K562 (cell line): Measurements from ENCODE around the gene ADNP. TPM values are rescaled to one million over a fixed set of nuclear protein-coding genes. Genes with fewer than 3 reads are reported as not detected.
A peak's percentile ranks its signal among the peaks of the same experiment; 100 is the strongest.

ENCODE experiments used
- CBX5 ChIP-seq: IDR thresholded peaks from 2 replicates; pipeline ENCODE4 v1.6.1; 2014; ENCODE audit warnings: low read depth, borderline replicate concordance
- ELF4 ChIP-seq: fragments of 450-650 bp; formaldehyde crosslinking; IDR thresholded peaks from 2 replicates; pipeline ENCODE4 v1.4.0; 2022; ENCODE audit warnings: missing genetic modification characterization
- FUS ChIP-seq: fragments of 200-400 bp; formaldehyde crosslinking; optimal IDR thresholded peaks from 2 replicates; pipeline ENCODE3; 2017; ENCODE audit warnings: low read depth, low read length
- HMGN3 ChIP-seq: IDR thresholded peaks from 2 replicates; pipeline ENCODE4 v1.6.1; 2011; ENCODE audit warnings: borderline replicate concordance, low read depth, mild to moderate bottlenecking, mixed read lengths, low read length; ENCODE audit not compliant: insufficient read length; ENCODE audit errors: extremely low read depth
- NFIC ChIP-seq: fragments of 450-650 bp; IDR thresholded peaks from 2 replicates; pipeline ENCODE4 v1.6.1; 2017; ENCODE audit warnings: mild to moderate bottlenecking, inconsistent platforms
- NRF1 ChIP-seq, 2 experiments: fragments of 450-650 bp; IDR thresholded peaks in 1 of 2; conservative IDR thresholded peaks in 1 of 2; 2 replicates each; pipeline ENCODE4 v1.6.1; 2014; ENCODE audit warnings: mild to moderate bottlenecking in 2 of 2
- POLR2G ChIP-seq: fragments of 200-400 bp; formaldehyde crosslinking; IDR thresholded peaks from 2 replicates; pipeline ENCODE4 v1.6.1; 2017; ENCODE audit warnings: low read depth, mild to moderate bottlenecking, antibody characterized with exemption, low read length, moderate library complexity
- RBFOX2 ChIP-seq: fragments of 200-400 bp; formaldehyde crosslinking; IDR thresholded peaks from 2 replicates; pipeline ENCODE4 v1.6.1; 2017; ENCODE audit warnings: low read depth, mild to moderate bottlenecking, low read length, moderate library complexity
- RREB1 ChIP-seq: fragments of 250-450 bp; sonication (Bioruptor Pico); IDR thresholded peaks from 2 replicates; pipeline ENCODE4 v1.4.0; 2020
- SAP30 ChIP-seq: fragments of 200-600 bp; sonication (generic); IDR thresholded peaks from 2 replicates; pipeline ENCODE4 v1.6.1; 2012; ENCODE audit warnings: borderline replicate concordance, low read depth, mild to moderate bottlenecking, moderate library complexity, low read length, control low read depth, inconsistent platforms; ENCODE audit not compliant: insufficient read depth, poor library complexity, severe bottlenecking
- SPI1 ChIP-seq: IDR thresholded peaks from 2 replicates; pipeline ENCODE4 v1.6.1; 2011; ENCODE audit warnings: low read depth, low read length, control low read depth, borderline replicate concordance
- TAL1 ChIP-seq: fragments of 450-650 bp; IDR thresholded peaks from 2 replicates; pipeline ENCODE4 v1.6.1; 2016; ENCODE audit warnings: mild to moderate bottlenecking
- YBX1 ChIP-seq: fragments of 450-650 bp; IDR thresholded peaks from 2 replicates; pipeline ENCODE4 v1.7.1; 2016; ENCODE audit warnings: mild to moderate bottlenecking
- ZFX ChIP-seq: sonication (generic); formaldehyde crosslinking; IDR thresholded peaks from 2 replicates; pipeline ENCODE4 v1.8.0; 2022; ENCODE audit warnings: mild to moderate bottlenecking, missing genetic modification reagents, moderate library complexity
- ZHX1 ChIP-seq: fragments of 150-350 bp; conservative IDR thresholded peaks from 2 replicates; pipeline ENCODE4 v1.6.1; 2014; ENCODE audit warnings: low read length
- ZNF384 ChIP-seq: IDR thresholded peaks from 2 replicates; pipeline ENCODE4 v1.6.1; 2012; ENCODE audit warnings: low read depth, low read length, improper control_type of control experiment
- ZNF551 ChIP-seq: fragments of 250-450 bp; sonication (Bioruptor Pico); IDR thresholded peaks from 2 replicates; pipeline ENCODE4 v1.5.0; 2021; ENCODE audit warnings: mild to moderate bottlenecking, moderate library complexity
- ZNF644 ChIP-seq: fragments of 200-800 bp; sonication (Bioruptor generic); IDR thresholded peaks from 2 replicates; pipeline ENCODE4 v1.6.1; 2016; ENCODE audit warnings: low read depth, missing genetic modification characterization, missing compliant biosample characterization
- polyA plus RNA-seq, 8 experiments: library from polyadenylated mRNA; depleted of rRNA in 4 of 8; stranded (reverse) in 5 of 8; unstranded in 3 of 8; fragments of >200 nt; fragmentation: Nextera tagmentation in 2 of 8; fragmentation: Illumina TruSeq in 1 of 8; extraction: Ambion mirVana in 2 of 8; extraction: Trizol in 1 of 8; gene quantifications; 2 replicates each; pipeline versions ENCODE4 v1.2.1 to v1.2.3, GENCODE V29; 2011 to 2014; ENCODE audit warnings: inconsistent platforms in 1 of 8, missing spikeins in 1 of 8
- total RNA-seq, 7 experiments: library from RNA; depleted of rRNA in 6 of 7; stranded (reverse); fragments of >200 nt in 6 of 7; fragmentation: Illumina TruSeq in 2 of 7; extraction: Trizol in 2 of 7; gene quantifications; 2 replicates each; pipeline versions ENCODE4 v1.2.1 to v1.2.3, GENCODE V29; 2011 to 2021; ENCODE audit warnings: low replicate concordance in 1 of 7

ADNP gene
- total and polyA plus RNA-seq, 9 of the 15 experiments (the other 6 are each of a cell fraction or from before 2014, with no cell fraction given): 17.8 to 59.9 (median 25.3) TPM

- TF ChIP-seq ZHX1 (peak; percentile 85; the same call in 1 of the 2 replicates), HMGN3 (no peak), ZNF551 (CRISPR knock-in tag) (no peak), CBX5 (peak; percentile 59; the same call in 1 of the 2 replicates), RREB1 (peak; percentile 37; the same call in 1 of the 2 replicates), RBFOX2 (peak; percentile 54; the same call in 1 of the 2 replicates), ELF4 (CRISPR knock-in tag) (no peak), NFIC (peak; percentile 56; the same call in 1 of the 2 replicates), POLR2G (0 out of 2 replicates have a peak, but pooled peaks have one; percentile 18), SAP30 (peak; percentile 24), FUS (no peak), ZNF644 (tag) (no peak), ZFX (peak; percentile 55), ZNF384 (0 out of 2 replicates have a peak, but pooled peaks have one; percentile 39), NRF1 (conservative IDR thresholded peaks at IDR 0.05 in 1 of 2, IDR thresholded peaks at IDR 0.05 in 1 of 2) (0 out of 4 replicates have a peak, but pooled peaks of 1 of the 2 experiments have one; percentile 24), TAL1 (no peak; the same call in 1 of the 2 replicates), SPI1 (peak; percentile 76), YBX1 (no peak)
Measured at GRCh38 chr20:50929299-50930138, 1.7 kb downstream of the ADNP start (continued).
